Putamen (tissue), 1 donor: ENCODE results near the gene IFNL1.
A peak's percentile ranks its signal among the peaks of the same experiment; 100 is the strongest.
"Not testable (repeated sequence)": the region's sequence is repeated elsewhere in the genome, so short reads cannot be mapped to it uniquely, and the experiment has no call there.

Experiments used
- DNase-seq: peaks from one replicate; pipeline ENCODE4 v3.0.0-alpha.2; 2016; ENCODE audit warnings: low spot score

IFNL1 gene

DNA sequence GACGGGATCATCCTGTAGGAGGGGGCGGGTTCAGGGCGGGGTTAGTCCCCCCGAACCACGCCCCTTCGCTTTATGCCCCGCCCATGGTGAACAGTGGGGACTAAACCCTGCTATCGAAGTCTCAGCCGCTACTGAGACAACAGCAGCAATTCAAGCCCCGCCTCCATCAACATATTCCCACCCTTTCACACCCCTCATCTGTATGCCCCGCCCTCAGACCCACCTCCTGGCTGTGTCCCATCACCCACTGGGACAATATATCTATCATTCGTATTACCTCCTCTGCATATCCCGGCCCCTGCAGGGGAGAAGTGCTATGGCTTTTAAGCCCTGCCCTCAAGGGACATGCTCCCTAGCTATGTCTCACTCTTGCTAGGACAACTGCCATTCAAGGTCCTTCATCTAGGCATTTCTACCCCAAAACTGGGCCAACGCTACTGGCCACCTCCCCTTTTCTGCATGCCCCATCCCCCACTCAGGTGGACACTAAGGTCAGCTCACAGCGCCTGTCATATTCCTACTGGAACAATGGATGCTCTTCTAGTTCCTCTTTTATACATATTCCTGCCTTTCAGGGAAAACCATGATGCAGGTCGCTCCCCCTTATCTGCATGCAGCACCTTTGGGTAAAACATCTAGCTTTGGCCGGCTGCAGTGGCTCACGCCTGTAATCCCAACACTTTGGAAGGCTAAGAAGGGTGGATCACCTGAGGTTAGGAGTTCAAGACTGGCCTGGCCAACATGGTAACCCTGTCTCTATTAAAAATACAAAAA is 12.5 kb downstream of the IFNL1 start:
- no peak for DNase-seq

DNA sequence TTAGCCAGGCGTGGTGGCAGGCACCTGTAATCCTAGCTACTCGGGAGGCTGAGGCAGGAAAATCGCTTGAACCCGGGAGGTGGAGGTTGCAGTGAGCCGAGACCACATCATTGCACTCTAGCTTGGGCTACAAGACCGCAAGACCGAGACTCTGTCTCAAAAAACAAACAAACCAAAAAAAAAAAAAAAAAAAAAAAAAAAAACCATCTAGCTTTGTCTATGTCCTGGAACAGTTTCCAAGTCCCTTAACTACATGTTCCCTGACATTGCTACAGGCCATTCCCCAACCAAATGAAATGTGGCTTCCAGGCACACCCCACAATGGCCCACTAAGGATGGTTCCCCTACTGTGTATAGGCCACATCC is 13.1 kb downstream of the IFNL1 start:
- DNase-seq: not testable (repeated sequence)

GRCh38 chr19:39310558-39311311 is 14.5 kb downstream of the IFNL1 start:
- DNase-seq: no peak

DNA sequence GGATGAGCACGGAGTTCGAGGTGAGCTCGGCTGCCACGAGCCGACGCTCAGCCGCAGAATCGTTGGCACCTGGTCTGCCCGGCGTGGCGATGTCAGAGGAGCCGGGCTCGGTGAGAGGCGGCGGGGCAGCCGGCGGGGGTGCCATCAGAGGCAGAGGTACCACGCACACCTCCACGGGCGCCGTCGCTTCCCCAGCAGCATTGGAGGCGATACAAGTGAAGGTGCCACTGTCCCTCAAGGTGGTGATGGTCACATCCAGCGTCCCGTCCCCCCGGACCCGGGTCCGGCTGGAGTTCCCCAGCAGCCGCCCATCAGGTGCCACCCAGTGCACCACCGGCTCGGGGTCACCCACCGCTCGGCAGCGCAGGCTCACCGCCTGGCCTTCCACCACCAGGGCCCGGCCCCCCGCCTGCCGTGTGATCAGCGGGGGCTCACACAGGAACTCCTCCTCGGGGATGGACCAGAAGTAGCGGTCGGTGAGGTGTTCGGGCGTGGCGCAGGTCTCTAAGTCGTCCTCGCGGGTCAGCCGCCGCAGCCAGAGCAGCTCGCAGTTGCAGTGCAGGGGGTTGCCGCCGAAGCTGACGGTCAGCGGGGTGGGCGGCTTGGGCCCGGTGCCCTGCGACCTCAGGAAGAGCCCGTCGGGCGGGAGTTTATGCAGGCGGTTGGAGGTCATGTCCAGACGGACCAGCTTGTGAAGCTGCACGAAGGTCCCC is 18.0 kb downstream of the IFNL1 start:
- no peak for DNase-seq

- no peak for DNase-seq
These were observed 19.7 kb downstream of the IFNL1 start for GRCh38 chr19:39315933-39316332.

DNA sequence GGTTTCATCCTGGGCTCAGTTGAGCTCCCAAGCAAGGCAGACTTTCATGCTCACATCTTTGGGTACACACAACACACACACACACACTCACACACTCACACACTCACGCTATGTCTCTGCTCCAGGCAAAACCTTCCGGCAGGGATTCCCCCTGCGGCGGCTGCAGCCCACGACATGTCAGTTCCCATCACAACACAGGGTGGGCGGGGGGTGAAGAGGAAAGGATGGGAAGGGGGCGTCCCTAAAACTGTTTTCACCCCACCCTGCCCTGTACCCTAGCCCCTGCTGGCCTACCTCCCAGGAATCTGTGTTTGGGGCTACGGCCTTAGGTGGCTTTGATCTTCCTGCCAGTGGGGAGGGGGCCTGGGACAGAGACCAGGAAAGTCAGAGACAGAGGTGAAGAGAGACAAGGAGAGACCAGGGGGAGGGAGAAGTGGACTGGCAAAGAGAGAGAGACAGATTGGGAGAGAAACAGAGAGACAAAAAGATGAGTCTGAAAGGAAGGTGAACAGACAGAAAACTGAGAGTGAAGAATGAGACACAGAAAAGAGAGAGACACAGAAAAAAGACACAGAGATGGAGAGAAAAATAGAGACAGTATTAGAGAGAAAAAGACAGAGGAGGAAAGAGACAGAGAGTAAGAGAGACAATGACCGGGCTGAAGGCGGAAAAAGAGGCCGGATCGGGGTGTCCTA is 20.6 kb downstream of the IFNL1 start:
- no peak for DNase-seq

- no peak for DNase-seq
These were observed 21.3 kb downstream of the IFNL1 start for GRCh38 chr19:39317476-39317875.

- no peak for DNase-seq
These were observed 21.9 kb downstream of the IFNL1 start for GRCh38 chr19:39318071-39318470.

GRCh38 chr19:39318690-39319089 is 22.5 kb downstream of the IFNL1 start:
- no peak for DNase-seq

DNA sequence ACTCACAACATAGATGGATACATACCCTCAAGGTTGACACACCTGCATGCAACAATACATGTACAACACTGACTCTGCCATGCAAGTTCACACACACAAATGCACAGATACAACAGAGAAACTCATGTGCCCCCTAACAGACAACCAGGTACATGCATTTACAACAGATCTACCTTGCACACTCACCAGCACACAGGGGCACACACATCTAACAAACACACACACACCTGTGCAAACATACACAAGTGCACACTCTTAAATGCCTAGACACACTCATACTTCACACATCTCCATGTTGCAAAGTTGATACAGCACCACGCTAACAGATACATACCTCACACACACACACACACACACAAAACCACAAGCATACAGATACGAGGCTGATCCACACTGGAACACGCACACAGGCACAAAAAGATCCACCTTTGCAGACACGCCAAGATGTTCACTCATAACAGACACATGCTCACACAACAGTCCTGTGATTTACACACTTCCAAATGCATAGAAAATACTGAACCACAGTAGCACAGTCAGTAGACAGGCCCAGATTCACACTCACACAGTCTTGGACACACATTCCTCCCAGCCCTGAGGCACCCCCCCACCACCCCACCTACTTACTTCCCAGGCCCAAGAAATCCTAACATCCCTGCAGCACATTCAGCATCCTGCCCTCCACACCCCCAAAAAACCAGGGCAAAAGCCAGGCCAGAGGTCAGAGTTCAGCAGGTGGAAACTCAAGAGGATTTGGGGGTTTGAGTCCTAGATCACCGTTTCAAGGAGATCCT is 23.1 kb downstream of the IFNL1 start:
- DNase-seq: no peak

DNA sequence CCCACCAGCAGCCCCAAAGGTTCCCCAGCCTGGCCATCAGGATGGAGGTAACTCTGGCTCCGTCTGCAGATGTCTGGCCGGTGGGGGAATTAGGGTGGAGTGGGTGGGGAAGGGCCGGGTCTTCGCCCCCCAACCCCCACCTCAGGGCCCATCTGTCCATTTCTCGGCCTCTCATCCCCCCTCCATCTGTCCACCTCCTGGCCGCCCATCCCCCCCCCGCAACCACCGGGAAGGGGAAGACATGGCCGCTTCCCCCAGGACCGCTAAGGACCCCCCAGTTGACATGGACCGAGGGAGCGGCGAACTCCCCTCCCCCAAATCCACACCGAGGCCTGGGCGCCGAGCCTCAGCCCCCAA is 23.7 kb downstream of the IFNL1 start:
- DNase-seq: no peak

DNA sequence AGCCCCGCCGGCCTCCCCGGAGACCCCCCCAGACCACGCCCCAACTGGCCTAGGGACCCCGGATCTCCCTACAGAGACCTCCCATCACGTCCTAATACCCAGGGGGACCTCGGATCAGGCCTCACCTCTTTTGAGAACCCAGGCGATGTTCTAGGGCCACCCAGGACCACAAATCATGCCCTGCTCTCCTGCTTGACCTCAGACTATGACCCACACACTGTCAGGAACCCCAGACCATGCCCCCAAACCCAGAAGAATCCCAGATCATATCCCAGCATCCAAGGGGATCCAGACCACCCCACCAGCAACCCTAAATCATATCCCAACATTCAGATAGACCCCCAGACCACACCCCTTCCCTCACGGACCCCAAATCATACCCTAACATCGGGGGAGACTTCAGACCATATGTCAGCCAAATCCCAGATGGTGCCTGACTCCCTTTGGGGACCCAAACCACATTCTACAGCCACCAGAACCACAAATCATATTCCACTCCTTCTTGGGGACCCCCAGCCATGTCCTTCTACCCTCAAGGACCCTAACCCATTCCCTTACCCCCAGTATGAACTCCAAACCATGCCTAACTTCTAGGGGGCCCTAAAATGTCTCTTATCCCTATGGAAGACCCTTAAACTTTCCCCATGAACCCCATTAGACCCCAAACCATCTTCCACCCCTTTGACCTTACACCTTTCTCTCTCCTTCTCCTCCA is 25.1 kb downstream of the IFNL1 start:
- DNase-seq: no peak

DNA sequence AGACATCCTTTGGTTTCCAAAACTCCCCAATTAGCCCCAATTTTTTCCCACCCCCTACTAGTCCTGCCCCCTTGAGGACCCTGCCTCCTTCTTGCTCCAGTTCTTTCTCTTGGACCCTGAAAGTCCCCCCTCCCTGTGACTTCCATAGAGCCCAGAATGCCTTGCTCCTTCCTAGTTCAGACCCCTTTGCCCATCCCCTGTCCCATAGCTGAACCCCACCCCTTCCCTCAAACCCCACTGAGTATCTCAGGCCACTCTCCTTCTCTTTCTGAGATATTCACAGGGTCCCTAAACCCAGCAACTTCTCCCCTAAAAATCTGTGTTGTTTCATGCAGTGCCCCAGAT is 25.6 kb downstream of the IFNL1 start:
- no peak for DNase-seq

GRCh38 chr19:39324242-39324842 is 28.1 kb downstream of the IFNL1 start:
- DNase-seq: no peak

- DNase-seq: no peak
These were observed 29.8 kb downstream of the IFNL1 start for GRCh38 chr19:39325778-39326665.

GRCh38 chr19:39327363-39328045 is 31.3 kb downstream of the IFNL1 start:
- no peak for DNase-seq

- DNase-seq: peak; percentile 74
These were observed 32.0 kb downstream of the IFNL1 start for GRCh38 chr19:39328046-39328705.

GRCh38 chr19:39329948-39330347 is 33.7 kb downstream of the IFNL1 start:
- DNase-seq: no peak
